WTC11 (cell line): Measurements from ENCODE around the gene SLC34A1. TPM values are rescaled to one million over a fixed set of nuclear protein-coding genes. Genes with fewer than 3 reads are reported as not detected.

Experiments used
- ATF1 ChIP-seq: sonication (generic); formaldehyde crosslinking; IDR thresholded peaks from 2 replicates; pipeline ENCODE4 v1.8.1; 2023; ENCODE audit warnings: mild to moderate bottlenecking, moderate library complexity, missing genetic modification reagents
- CREB1 ChIP-seq: sonication (generic); formaldehyde crosslinking; IDR thresholded peaks from 2 replicates; pipeline ENCODE4 v1.8.0; 2023; ENCODE audit warnings: mild to moderate bottlenecking, missing genetic modification reagents
- CREM ChIP-seq: sonication (generic); formaldehyde crosslinking; IDR thresholded peaks from 2 replicates; pipeline ENCODE4 v1.8.1; 2022; ENCODE audit warnings: mild to moderate bottlenecking, missing genetic modification reagents, moderate library complexity
- ESRRA ChIP-seq: sonication (generic); formaldehyde crosslinking; IDR thresholded peaks from 2 replicates; pipeline ENCODE4 v1.8.1; 2022; ENCODE audit warnings: mild to moderate bottlenecking, missing genetic modification reagents, borderline replicate concordance
- FOXK1 ChIP-seq: sonication (generic); formaldehyde crosslinking; IDR thresholded peaks from 2 replicates; pipeline ENCODE4 v1.8.0; 2022; ENCODE audit warnings: mild to moderate bottlenecking, moderate library complexity, missing genetic modification reagents
- GRHL2 ChIP-seq: fragments of 250-450 bp; sonication (Bioruptor Pico); IDR thresholded peaks from 2 replicates; pipeline ENCODE4 v1.8.0; 2022; ENCODE audit warnings: mild to moderate bottlenecking, moderate library complexity; ENCODE audit not compliant: insufficient replicate concordance, severe bottlenecking
- GTF2I ChIP-seq: fragments of 250-450 bp; sonication (Bioruptor Pico); conservative IDR thresholded peaks from 2 replicates; pipeline ENCODE4 v1.4.0; 2021; ENCODE audit warnings: mild to moderate bottlenecking
- HMGA2 ChIP-seq: fragments of 250-450 bp; sonication (Bioruptor Pico); IDR thresholded peaks from 2 replicates; pipeline ENCODE4 v1.4.0; 2021; ENCODE audit warnings: mild to moderate bottlenecking, moderate library complexity
- NFE2L1 ChIP-seq: sonication (generic); formaldehyde crosslinking; IDR thresholded peaks from 2 replicates; pipeline ENCODE4 v1.8.1; 2023; ENCODE audit warnings: missing genetic modification reagents
- TCF7 ChIP-seq: sonication (generic); formaldehyde crosslinking; IDR thresholded peaks from 2 replicates; pipeline ENCODE4 v1.8.0; 2022; ENCODE audit warnings: mild to moderate bottlenecking, low read depth, missing genetic modification reagents, moderate library complexity
- ZNF138 ChIP-seq: sonication (generic); formaldehyde crosslinking; conservative IDR thresholded peaks from 2 replicates; pipeline ENCODE4 v1.8.1; 2022; ENCODE audit warnings: mild to moderate bottlenecking, moderate library complexity, missing genetic modification reagents
- ZNF263 ChIP-seq: sonication (generic); formaldehyde crosslinking; IDR thresholded peaks from 2 replicates; pipeline ENCODE4 v1.8.1; 2022; ENCODE audit warnings: low read depth, mild to moderate bottlenecking, moderate library complexity, missing genetic modification reagents
- total RNA-seq: library from RNA; stranded (reverse); gene quantifications from 3 replicates; pipeline ENCODE4 v1.2.3, GENCODE V29; 2021
- TF ChIP-seq, protein P1 (sequence below): sonication (generic); formaldehyde crosslinking; IDR thresholded peaks from 2 replicates; pipeline ENCODE4 v1.8.0; 2022; ENCODE audit warnings: missing genetic modification reagents
- TF ChIP-seq, protein P2 (sequence below): sonication (generic); formaldehyde crosslinking; IDR thresholded peaks from 2 replicates; pipeline ENCODE4 v1.8.1; 2022; ENCODE audit warnings: mild to moderate bottlenecking, missing genetic modification reagents, moderate library complexity, borderline replicate concordance
- TF ChIP-seq, protein P3 (sequence below): sonication (generic); formaldehyde crosslinking; IDR thresholded peaks from 2 replicates; pipeline ENCODE4 v1.8.0; 2023; ENCODE audit warnings: mild to moderate bottlenecking, missing genetic modification reagents
- TF ChIP-seq, protein P4 (sequence below): sonication (generic); formaldehyde crosslinking; IDR thresholded peaks from 2 replicates; pipeline ENCODE4 v1.8.0; 2022; ENCODE audit warnings: mild to moderate bottlenecking, missing genetic modification reagents
- TF ChIP-seq, protein P5 (sequence below): sonication (generic); formaldehyde crosslinking; IDR thresholded peaks from 2 replicates; pipeline ENCODE4 v1.8.1; 2022; ENCODE audit warnings: low read depth, missing genetic modification reagents, borderline replicate concordance
- TF ChIP-seq, protein P6 (sequence below): sonication (generic); formaldehyde crosslinking; IDR thresholded peaks from 2 replicates; pipeline ENCODE4 v1.8.1; 2022; ENCODE audit warnings: missing genetic modification reagents, borderline replicate concordance
- TF ChIP-seq, protein P7 (sequence below): sonication (generic); formaldehyde crosslinking; IDR thresholded peaks from 2 replicates; pipeline ENCODE4 v1.8.0; 2023; ENCODE audit warnings: missing genetic modification reagents, mild to moderate bottlenecking, borderline replicate concordance

SLC34A1 gene
- total RNA-seq, 1 experiment from 2014 or later = not detected

DNA sequence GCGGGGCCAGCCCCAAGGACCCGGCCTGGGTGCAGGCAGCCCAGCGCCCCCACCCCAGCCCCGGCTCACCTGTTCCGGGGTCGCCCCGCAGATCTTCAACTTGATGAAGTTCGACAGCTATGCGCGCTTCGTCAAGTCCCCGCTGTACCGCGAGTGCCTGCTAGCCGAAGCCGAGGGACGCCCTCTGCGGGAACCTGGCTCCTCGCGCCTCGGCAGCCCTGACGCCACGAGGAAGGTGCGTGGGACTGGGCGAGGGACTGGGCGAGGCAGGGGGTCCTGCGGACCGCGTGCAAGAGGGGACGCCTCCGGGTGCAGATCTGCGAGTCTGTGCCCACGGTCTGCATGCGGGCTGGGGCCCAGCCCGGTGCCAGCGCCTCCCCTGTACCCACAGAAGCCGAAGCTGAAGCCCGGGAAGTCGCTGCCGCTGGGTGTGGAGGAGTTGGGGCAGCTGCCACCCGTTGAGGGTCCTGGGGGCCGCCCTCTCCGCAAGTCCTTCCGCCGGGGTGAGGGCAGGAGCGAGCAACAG lies 16.8 kb upstream of the SLC34A1 start (continued):
- TF ChIP-seq, protein P1, sequence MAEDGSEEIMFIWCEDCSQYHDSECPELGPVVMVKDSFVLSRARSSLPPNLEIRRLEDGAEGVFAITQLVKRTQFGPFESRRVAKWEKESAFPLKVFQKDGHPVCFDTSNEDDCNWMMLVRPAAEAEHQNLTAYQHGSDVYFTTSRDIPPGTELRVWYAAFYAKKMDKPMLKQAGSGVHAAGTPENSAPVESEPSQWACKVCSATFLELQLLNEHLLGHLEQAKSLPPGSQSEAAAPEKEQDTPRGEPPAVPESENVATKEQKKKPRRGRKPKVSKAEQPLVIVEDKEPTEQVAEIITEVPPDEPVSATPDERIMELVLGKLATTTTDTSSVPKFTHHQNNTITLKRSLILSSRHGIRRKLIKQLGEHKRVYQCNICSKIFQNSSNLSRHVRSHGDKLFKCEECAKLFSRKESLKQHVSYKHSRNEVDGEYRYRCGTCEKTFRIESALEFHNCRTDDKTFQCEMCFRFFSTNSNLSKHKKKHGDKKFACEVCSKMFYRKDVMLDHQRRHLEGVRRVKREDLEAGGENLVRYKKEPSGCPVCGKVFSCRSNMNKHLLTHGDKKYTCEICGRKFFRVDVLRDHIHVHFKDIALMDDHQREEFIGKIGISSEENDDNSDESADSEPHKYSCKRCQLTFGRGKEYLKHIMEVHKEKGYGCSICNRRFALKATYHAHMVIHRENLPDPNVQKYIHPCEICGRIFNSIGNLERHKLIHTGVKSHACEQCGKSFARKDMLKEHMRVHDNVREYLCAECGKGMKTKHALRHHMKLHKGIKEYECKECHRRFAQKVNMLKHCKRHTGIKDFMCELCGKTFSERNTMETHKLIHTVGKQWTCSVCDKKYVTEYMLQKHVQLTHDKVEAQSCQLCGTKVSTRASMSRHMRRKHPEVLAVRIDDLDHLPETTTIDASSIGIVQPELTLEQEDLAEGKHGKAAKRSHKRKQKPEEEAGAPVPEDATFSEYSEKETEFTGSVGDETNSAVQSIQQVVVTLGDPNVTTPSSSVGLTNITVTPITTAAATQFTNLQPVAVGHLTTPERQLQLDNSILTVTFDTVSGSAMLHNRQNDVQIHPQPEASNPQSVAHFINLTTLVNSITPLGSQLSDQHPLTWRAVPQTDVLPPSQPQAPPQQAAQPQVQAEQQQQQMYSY (CRISPR knock-in tag) = peak; percentile 75
- TF ChIP-seq, protein P2, sequence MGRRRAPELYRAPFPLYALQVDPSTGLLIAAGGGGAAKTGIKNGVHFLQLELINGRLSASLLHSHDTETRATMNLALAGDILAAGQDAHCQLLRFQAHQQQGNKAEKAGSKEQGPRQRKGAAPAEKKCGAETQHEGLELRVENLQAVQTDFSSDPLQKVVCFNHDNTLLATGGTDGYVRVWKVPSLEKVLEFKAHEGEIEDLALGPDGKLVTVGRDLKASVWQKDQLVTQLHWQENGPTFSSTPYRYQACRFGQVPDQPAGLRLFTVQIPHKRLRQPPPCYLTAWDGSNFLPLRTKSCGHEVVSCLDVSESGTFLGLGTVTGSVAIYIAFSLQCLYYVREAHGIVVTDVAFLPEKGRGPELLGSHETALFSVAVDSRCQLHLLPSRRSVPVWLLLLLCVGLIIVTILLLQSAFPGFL = no peak
- TF ChIP-seq ZNF138 (CRISPR knock-in tag) (no peak), NFE2L1 (CRISPR knock-in tag) (peak; percentile 83; the same call in 1 of the 2 replicates), CREB1 (CRISPR knock-in tag) (peak; percentile 85; the same call in 1 of the 2 replicates), TCF7 (CRISPR knock-in tag) (no peak), GTF2I (no peak), HMGA2 (no peak), CREM (CRISPR knock-in tag) (0 out of 2 replicates have a peak, but pooled peaks have one; percentile 29), FOXK1 (peak; percentile 93), GRHL2 (CRISPR knock-in tag) (no peak), ZNF263 (CRISPR knock-in tag) (peak; percentile 68; the same call in 1 of the 2 replicates), ATF1 (peak; percentile 87; the same call in 1 of the 2 replicates), ESRRA (CRISPR knock-in tag) (peak; percentile 91; the same call in 1 of the 2 replicates)
- TF ChIP-seq, protein P3, sequence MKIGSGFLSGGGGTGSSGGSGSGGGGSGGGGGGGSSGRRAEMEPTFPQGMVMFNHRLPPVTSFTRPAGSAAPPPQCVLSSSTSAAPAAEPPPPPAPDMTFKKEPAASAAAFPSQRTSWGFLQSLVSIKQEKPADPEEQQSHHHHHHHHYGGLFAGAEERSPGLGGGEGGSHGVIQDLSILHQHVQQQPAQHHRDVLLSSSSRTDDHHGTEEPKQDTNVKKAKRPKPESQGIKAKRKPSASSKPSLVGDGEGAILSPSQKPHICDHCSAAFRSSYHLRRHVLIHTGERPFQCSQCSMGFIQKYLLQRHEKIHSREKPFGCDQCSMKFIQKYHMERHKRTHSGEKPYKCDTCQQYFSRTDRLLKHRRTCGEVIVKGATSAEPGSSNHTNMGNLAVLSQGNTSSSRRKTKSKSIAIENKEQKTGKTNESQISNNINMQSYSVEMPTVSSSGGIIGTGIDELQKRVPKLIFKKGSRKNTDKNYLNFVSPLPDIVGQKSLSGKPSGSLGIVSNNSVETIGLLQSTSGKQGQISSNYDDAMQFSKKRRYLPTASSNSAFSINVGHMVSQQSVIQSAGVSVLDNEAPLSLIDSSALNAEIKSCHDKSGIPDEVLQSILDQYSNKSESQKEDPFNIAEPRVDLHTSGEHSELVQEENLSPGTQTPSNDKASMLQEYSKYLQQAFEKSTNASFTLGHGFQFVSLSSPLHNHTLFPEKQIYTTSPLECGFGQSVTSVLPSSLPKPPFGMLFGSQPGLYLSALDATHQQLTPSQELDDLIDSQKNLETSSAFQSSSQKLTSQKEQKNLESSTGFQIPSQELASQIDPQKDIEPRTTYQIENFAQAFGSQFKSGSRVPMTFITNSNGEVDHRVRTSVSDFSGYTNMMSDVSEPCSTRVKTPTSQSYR (CRISPR knock-in tag) = peak; percentile 91
- TF ChIP-seq, protein P4, sequence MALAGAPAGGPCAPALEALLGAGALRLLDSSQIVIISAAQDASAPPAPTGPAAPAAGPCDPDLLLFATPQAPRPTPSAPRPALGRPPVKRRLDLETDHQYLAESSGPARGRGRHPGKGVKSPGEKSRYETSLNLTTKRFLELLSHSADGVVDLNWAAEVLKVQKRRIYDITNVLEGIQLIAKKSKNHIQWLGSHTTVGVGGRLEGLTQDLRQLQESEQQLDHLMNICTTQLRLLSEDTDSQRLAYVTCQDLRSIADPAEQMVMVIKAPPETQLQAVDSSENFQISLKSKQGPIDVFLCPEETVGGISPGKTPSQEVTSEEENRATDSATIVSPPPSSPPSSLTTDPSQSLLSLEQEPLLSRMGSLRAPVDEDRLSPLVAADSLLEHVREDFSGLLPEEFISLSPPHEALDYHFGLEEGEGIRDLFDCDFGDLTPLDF (CRISPR knock-in tag) = peak; percentile 84
- TF ChIP-seq, protein P5, sequence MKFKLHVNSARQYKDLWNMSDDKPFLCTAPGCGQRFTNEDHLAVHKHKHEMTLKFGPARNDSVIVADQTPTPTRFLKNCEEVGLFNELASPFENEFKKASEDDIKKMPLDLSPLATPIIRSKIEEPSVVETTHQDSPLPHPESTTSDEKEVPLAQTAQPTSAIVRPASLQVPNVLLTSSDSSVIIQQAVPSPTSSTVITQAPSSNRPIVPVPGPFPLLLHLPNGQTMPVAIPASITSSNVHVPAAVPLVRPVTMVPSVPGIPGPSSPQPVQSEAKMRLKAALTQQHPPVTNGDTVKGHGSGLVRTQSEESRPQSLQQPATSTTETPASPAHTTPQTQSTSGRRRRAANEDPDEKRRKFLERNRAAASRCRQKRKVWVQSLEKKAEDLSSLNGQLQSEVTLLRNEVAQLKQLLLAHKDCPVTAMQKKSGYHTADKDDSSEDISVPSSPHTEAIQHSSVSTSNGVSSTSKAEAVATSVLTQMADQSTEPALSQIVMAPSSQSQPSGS (CRISPR knock-in tag) = peak; percentile 84; the same call in 1 of the 2 replicates
- TF ChIP-seq, protein P6, sequence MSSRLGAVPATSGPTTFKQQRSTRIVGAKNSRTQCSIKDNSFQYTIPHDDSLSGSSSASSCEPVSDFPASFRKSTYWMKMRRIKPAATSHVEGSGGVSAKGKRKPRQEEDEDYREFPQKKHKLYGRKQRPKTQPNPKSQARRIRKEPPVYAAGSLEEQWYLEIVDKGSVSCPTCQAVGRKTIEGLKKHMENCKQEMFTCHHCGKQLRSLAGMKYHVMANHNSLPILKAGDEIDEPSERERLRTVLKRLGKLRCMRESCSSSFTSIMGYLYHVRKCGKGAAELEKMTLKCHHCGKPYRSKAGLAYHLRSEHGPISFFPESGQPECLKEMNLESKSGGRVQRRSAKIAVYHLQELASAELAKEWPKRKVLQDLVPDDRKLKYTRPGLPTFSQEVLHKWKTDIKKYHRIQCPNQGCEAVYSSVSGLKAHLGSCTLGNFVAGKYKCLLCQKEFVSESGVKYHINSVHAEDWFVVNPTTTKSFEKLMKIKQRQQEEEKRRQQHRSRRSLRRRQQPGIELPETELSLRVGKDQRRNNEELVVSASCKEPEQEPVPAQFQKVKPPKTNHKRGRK (CRISPR knock-in tag) = no peak
- TF ChIP-seq, protein P7, sequence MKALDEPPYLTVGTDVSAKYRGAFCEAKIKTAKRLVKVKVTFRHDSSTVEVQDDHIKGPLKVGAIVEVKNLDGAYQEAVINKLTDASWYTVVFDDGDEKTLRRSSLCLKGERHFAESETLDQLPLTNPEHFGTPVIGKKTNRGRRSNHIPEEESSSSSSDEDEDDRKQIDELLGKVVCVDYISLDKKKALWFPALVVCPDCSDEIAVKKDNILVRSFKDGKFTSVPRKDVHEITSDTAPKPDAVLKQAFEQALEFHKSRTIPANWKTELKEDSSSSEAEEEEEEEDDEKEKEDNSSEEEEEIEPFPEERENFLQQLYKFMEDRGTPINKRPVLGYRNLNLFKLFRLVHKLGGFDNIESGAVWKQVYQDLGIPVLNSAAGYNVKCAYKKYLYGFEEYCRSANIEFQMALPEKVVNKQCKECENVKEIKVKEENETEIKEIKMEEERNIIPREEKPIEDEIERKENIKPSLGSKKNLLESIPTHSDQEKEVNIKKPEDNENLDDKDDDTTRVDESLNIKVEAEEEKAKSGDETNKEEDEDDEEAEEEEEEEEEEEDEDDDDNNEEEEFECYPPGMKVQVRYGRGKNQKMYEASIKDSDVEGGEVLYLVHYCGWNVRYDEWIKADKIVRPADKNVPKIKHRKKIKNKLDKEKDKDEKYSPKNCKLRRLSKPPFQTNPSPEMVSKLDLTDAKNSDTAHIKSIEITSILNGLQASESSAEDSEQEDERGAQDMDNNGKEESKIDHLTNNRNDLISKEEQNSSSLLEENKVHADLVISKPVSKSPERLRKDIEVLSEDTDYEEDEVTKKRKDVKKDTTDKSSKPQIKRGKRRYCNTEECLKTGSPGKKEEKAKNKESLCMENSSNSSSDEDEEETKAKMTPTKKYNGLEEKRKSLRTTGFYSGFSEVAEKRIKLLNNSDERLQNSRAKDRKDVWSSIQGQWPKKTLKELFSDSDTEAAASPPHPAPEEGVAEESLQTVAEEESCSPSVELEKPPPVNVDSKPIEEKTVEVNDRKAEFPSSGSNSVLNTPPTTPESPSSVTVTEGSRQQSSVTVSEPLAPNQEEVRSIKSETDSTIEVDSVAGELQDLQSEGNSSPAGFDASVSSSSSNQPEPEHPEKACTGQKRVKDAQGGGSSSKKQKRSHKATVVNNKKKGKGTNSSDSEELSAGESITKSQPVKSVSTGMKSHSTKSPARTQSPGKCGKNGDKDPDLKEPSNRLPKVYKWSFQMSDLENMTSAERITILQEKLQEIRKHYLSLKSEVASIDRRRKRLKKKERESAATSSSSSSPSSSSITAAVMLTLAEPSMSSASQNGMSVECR (CRISPR knock-in tag) = peak; percentile 79; the same call in 1 of the 2 replicates
